ENCODE measurements around the gene CEPT1.

DNA sequence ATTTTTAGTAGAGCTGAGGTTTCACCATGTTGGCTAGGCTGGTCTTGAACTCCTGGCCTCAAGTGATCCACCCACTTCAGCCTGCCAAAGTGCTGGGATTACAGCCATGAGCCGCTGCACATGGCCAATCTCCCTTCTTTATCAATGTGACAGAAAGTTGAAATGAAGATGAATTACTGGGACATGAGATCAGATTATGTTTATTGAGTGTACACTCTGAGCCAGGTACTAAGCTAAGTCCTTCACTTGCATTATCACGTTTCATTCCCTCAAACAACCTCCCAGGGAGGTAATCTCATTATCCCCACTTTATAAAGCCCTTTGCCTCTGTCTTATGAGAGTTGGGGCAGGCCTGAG is 81.2 kb downstream of the CEPT1 start:
- TF ChIP-seq YY1 (IDR thresholded peaks at IDR 0.05; ENCODE audit: low read depth) = no peak
- TF ChIP-seq RAD21 (IDR thresholded peaks at IDR 0.05; ENCODE audit: low read depth) = no peak
- TF ChIP-seq USF1 (IDR thresholded peaks at IDR 0.05) = no peak
- TF ChIP-seq TAF1 (IDR thresholded peaks at IDR 0.05; ENCODE audit: low read depth) = no peak
- no peak for TF ChIP-seq TCF12 (IDR thresholded peaks at IDR 0.05; ENCODE audit: low read depth)
